WTC11 (cell line): ENCODE data around the gene CRYBA2. TPM values are rescaled to one million over a fixed set of nuclear protein-coding genes. Genes with fewer than 3 reads are reported as not detected.

Experiments
- ATAC-seq: fragments of 200-7000 bp; cut with Tn5 transposase; 2 replicates; pipeline ENCODE4 v1.10.0; 2021; ENCODE audit warnings: mild to moderate bottlenecking, moderate library complexity
- CTCF ChIA-PET: fragments of 300-600 bp; sonication (Branson Sonifier 250); formaldehyde crosslinking; loops from one replicate; lab custom pipeline; 2021; ENCODE audit warnings: antibody characterized with exemption; lab: Charles Lee
- POLR2A ChIA-PET: fragments of 350-600 bp; sonication (Branson Sonifier 250); formaldehyde crosslinking; loops from one replicate; lab custom pipeline; 2021; ENCODE audit warnings: antibody characterized with exemption; lab: Charles Lee
- DNase-seq: peaks from one replicate; pipeline ENCODE4 v3.0.0; 2021; ENCODE audit warnings: low spot score
- H3K27ac Mint-ChIP-seq: 2 replicates; pipeline ENCODE4 v1.8.0; 2021; ENCODE audit warnings: mixed read lengths
- H3K27me3 Mint-ChIP-seq: 2 replicates; pipeline ENCODE4 v1.8.0; 2021; ENCODE audit warnings: low read depth, mild to moderate bottlenecking, moderate library complexity, mixed read lengths
- H3K36me3 Mint-ChIP-seq: 2 replicates; pipeline ENCODE4 v1.8.0; 2021; ENCODE audit warnings: mixed read lengths
- H3K4me1 Mint-ChIP-seq: 2 replicates; pipeline ENCODE4 v1.8.0; 2022; ENCODE audit warnings: mixed read lengths
- H3K4me3 Mint-ChIP-seq: 2 replicates; pipeline ENCODE4 v1.8.0; 2021; ENCODE audit warnings: mild to moderate bottlenecking, moderate library complexity, mixed read lengths
- H3K9me3 Mint-ChIP-seq: 2 replicates; pipeline ENCODE4 v1.8.0; 2021; ENCODE audit warnings: mixed read lengths
- JUN ChIP-seq: sonication (generic); formaldehyde crosslinking; IDR thresholded peaks from 2 replicates; pipeline ENCODE4 v1.8.0; 2023; ENCODE audit warnings: mild to moderate bottlenecking, missing genetic modification reagents
- NR3C1 ChIP-seq: sonication (generic); formaldehyde crosslinking; conservative IDR thresholded peaks from 2 replicates; pipeline ENCODE4 v1.8.1; 2023; ENCODE audit warnings: low read depth, mild to moderate bottlenecking, missing genetic modification reagents
- OVOL2 ChIP-seq: fragments of 250-450 bp; sonication (Bioruptor Pico); IDR thresholded peaks from 2 replicates; pipeline ENCODE4 v1.9.0; 2021; ENCODE audit warnings: mild to moderate bottlenecking, borderline replicate concordance
- ZNF121 ChIP-seq: sonication (generic); formaldehyde crosslinking; IDR thresholded peaks from 2 replicates; pipeline ENCODE4 v1.8.0; 2023; ENCODE audit warnings: missing genetic modification reagents
- ZNF396 ChIP-seq: fragments of 250-450 bp; sonication (Bioruptor Pico); IDR thresholded peaks from 2 replicates; pipeline ENCODE4 v1.8.0; 2021; ENCODE audit warnings: mild to moderate bottlenecking, moderate library complexity, borderline replicate concordance
- total RNA-seq: library from RNA; stranded (reverse); gene quantifications from 3 replicates; pipeline ENCODE4 v1.2.3, GENCODE V29; 2021
- TF ChIP-seq, protein P1 (sequence below): sonication (generic); formaldehyde crosslinking; IDR thresholded peaks from 2 replicates; pipeline ENCODE4 v1.8.1; 2023; ENCODE audit warnings: mild to moderate bottlenecking, missing genetic modification reagents
- TF ChIP-seq, protein P2 (sequence below): sonication (generic); formaldehyde crosslinking; IDR thresholded peaks from 2 replicates; pipeline ENCODE4 v1.8.1; 2022; ENCODE audit warnings: low read depth, mild to moderate bottlenecking, moderate library complexity, missing genetic modification reagents, borderline replicate concordance
- TF ChIP-seq, protein P3 (sequence below): sonication (generic); formaldehyde crosslinking; IDR thresholded peaks from 2 replicates; pipeline ENCODE4 v1.8.1; 2023; ENCODE audit warnings: mild to moderate bottlenecking, missing genetic modification reagents
- TF ChIP-seq, protein P4 (sequence below): sonication (generic); formaldehyde crosslinking; IDR thresholded peaks from 2 replicates; pipeline ENCODE4 v1.8.1; 2022; ENCODE audit warnings: low read depth, missing genetic modification reagents, borderline replicate concordance
- TF ChIP-seq, protein P5 (sequence below): sonication (generic); formaldehyde crosslinking; IDR thresholded peaks from 2 replicates; pipeline ENCODE4 v1.8.0; 2022; ENCODE audit warnings: mild to moderate bottlenecking, missing genetic modification reagents
- TF ChIP-seq, protein P6 (sequence below): sonication (generic); formaldehyde crosslinking; IDR thresholded peaks from 2 replicates; pipeline ENCODE4 v1.8.0; 2023; ENCODE audit warnings: mild to moderate bottlenecking, missing genetic modification reagents
- TF ChIP-seq, protein P7 (sequence below): sonication (generic); formaldehyde crosslinking; IDR thresholded peaks from 2 replicates; pipeline ENCODE4 v1.8.1; 2023; ENCODE audit warnings: mild to moderate bottlenecking, missing genetic modification reagents, moderate library complexity
- TF ChIP-seq, protein P8 (sequence below): sonication (generic); formaldehyde crosslinking; IDR thresholded peaks from 2 replicates; pipeline ENCODE4 v1.8.1; 2022; ENCODE audit warnings: missing genetic modification reagents, borderline replicate concordance

CRYBA2 gene
- total RNA-seq, 1 experiment from 2014 or later: not detected

DNA sequence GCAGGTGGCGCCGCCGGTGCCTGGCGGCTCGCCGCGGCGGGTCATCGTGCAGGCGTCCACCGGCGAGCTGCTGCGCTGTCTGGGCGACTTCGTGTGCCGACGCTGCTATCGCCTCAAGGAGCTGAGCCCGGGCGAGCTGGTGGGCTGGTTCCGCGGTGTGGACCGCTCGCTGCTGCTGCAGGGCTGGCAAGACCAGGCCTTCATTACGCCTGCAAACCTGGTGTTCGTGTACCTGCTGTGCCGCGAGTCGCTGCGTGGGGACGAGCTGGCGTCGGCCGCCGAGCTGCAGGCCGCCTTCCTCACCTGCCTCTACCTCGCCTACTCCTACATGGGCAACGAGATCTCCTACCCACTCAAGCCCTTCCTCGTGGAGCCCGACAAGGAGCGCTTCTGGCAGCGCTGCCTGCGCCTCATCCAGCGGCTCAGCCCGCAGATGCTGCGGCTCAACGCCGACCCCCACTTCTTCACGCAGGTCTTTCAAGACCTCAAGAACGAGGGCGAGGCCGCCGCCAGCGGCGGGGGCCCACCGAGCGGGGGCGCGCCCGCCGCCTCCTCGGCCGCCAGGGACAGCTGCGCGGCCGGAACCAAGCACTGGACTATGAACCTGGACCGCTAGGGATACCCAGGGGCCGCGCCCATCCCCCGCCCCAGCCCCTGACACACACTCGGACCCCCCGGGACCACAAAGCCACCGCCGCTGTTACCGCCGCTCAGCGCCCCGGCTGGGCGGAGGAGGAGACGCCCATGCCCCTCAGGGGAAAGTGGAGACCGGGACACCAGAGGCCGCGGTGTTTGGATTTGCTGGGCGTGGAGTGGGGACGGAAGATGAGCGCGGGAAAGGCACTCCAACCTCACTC, 32.7 kb downstream of the CRYBA2 start (continued):
- TF ChIP-seq, protein P1, sequence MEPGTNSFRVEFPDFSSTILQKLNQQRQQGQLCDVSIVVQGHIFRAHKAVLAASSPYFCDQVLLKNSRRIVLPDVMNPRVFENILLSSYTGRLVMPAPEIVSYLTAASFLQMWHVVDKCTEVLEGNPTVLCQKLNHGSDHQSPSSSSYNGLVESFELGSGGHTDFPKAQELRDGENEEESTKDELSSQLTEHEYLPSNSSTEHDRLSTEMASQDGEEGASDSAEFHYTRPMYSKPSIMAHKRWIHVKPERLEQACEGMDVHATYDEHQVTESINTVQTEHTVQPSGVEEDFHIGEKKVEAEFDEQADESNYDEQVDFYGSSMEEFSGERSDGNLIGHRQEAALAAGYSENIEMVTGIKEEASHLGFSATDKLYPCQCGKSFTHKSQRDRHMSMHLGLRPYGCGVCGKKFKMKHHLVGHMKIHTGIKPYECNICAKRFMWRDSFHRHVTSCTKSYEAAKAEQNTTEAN (CRISPR knock-in tag): no peak
- TF ChIP-seq, protein P2, sequence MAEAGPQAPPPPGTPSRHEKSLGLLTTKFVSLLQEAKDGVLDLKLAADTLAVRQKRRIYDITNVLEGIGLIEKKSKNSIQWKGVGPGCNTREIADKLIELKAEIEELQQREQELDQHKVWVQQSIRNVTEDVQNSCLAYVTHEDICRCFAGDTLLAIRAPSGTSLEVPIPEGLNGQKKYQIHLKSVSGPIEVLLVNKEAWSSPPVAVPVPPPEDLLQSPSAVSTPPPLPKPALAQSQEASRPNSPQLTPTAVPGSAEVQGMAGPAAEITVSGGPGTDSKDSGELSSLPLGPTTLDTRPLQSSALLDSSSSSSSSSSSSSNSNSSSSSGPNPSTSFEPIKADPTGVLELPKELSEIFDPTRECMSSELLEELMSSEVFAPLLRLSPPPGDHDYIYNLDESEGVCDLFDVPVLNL: no peak

DNA sequence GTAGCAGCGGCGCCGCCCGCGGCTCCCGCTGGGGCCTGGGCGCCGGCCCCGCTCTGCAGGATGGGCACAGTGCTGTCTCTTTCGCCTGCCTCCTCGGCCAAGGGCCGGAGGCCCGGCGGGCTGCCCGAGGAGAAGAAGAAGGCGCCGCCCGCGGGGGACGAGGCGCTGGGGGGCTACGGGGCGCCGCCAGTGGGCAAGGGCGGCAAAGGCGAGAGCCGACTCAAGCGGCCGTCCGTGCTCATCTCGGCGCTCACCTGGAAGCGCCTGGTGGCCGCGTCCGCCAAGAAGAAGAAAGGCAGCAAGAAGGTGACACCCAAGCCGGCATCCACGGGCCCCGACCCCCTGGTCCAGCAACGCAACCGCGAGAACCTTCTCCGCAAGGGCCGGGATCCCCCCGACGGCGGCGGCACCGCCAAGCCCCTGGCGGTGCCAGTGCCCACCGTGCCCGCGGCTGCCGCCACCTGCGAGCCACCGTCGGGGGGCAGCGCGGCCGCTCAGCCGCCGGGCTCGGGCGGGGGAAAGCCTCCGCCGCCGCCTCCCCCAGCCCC, 33.4 kb downstream of the CRYBA2 start:
- no peaks in the 10 kb centered on the region for H3K9me3 Mint-ChIP-seq

More for the DNA sequence above, 33.4 kb downstream of the CRYBA2 start:
- Mint-ChIP-seq H3K4me3 (peak overlapping the region; percentile 84; the same call in 1 of the 2 replicates), H3K27me3 (peaks cover 95% of the 10 kb centered on the region), H3K36me3 (no peaks in the 10 kb centered on the region), H3K27ac (no peak overlapping the region), H3K4me1 (peaks cover 31% of the 10 kb centered on the region)
- TF ChIP-seq, protein P3, sequence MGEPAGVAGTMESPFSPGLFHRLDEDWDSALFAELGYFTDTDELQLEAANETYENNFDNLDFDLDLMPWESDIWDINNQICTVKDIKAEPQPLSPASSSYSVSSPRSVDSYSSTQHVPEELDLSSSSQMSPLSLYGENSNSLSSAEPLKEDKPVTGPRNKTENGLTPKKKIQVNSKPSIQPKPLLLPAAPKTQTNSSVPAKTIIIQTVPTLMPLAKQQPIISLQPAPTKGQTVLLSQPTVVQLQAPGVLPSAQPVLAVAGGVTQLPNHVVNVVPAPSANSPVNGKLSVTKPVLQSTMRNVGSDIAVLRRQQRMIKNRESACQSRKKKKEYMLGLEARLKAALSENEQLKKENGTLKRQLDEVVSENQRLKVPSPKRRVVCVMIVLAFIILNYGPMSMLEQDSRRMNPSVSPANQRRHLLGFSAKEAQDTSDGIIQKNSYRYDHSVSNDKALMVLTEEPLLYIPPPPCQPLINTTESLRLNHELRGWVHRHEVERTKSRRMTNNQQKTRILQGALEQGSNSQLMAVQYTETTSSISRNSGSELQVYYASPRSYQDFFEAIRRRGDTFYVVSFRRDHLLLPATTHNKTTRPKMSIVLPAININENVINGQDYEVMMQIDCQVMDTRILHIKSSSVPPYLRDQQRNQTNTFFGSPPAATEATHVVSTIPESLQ (CRISPR knock-in tag): no peak
- TF ChIP-seq ZNF121 (CRISPR knock-in tag) (no peak), ZNF396 (CRISPR knock-in tag) (no peak), JUN (CRISPR knock-in tag) (no peak), OVOL2 (CRISPR knock-in tag) (no peak), NR3C1 (no peak)
- TF ChIP-seq, protein P4, sequence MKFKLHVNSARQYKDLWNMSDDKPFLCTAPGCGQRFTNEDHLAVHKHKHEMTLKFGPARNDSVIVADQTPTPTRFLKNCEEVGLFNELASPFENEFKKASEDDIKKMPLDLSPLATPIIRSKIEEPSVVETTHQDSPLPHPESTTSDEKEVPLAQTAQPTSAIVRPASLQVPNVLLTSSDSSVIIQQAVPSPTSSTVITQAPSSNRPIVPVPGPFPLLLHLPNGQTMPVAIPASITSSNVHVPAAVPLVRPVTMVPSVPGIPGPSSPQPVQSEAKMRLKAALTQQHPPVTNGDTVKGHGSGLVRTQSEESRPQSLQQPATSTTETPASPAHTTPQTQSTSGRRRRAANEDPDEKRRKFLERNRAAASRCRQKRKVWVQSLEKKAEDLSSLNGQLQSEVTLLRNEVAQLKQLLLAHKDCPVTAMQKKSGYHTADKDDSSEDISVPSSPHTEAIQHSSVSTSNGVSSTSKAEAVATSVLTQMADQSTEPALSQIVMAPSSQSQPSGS (CRISPR knock-in tag): no peak
- TF ChIP-seq, protein P5, sequence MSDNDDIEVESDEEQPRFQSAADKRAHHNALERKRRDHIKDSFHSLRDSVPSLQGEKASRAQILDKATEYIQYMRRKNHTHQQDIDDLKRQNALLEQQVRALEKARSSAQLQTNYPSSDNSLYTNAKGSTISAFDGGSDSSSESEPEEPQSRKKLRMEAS (CRISPR knock-in tag): no peak
- TF ChIP-seq, protein P6, sequence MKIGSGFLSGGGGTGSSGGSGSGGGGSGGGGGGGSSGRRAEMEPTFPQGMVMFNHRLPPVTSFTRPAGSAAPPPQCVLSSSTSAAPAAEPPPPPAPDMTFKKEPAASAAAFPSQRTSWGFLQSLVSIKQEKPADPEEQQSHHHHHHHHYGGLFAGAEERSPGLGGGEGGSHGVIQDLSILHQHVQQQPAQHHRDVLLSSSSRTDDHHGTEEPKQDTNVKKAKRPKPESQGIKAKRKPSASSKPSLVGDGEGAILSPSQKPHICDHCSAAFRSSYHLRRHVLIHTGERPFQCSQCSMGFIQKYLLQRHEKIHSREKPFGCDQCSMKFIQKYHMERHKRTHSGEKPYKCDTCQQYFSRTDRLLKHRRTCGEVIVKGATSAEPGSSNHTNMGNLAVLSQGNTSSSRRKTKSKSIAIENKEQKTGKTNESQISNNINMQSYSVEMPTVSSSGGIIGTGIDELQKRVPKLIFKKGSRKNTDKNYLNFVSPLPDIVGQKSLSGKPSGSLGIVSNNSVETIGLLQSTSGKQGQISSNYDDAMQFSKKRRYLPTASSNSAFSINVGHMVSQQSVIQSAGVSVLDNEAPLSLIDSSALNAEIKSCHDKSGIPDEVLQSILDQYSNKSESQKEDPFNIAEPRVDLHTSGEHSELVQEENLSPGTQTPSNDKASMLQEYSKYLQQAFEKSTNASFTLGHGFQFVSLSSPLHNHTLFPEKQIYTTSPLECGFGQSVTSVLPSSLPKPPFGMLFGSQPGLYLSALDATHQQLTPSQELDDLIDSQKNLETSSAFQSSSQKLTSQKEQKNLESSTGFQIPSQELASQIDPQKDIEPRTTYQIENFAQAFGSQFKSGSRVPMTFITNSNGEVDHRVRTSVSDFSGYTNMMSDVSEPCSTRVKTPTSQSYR (CRISPR knock-in tag): no peak
- TF ChIP-seq, protein P7, sequence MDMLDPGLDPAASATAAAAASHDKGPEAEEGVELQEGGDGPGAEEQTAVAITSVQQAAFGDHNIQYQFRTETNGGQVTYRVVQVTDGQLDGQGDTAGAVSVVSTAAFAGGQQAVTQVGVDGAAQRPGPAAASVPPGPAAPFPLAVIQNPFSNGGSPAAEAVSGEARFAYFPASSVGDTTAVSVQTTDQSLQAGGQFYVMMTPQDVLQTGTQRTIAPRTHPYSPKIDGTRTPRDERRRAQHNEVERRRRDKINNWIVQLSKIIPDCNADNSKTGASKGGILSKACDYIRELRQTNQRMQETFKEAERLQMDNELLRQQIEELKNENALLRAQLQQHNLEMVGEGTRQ (CRISPR knock-in tag): no peak
- TF ChIP-seq, protein P8, sequence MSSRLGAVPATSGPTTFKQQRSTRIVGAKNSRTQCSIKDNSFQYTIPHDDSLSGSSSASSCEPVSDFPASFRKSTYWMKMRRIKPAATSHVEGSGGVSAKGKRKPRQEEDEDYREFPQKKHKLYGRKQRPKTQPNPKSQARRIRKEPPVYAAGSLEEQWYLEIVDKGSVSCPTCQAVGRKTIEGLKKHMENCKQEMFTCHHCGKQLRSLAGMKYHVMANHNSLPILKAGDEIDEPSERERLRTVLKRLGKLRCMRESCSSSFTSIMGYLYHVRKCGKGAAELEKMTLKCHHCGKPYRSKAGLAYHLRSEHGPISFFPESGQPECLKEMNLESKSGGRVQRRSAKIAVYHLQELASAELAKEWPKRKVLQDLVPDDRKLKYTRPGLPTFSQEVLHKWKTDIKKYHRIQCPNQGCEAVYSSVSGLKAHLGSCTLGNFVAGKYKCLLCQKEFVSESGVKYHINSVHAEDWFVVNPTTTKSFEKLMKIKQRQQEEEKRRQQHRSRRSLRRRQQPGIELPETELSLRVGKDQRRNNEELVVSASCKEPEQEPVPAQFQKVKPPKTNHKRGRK (CRISPR knock-in tag): no peak
- ChIA-PET CTCF (interaction anchor here (0.6 to 8.8 kb wide), 13 partner anchors 15 to 112 kb away, joined by 3 to 116 read pairs (median 5); no protein-coding TSS in a partner anchor), POLR2A (no interaction called here)
- DNase-seq (no peak), ATAC-seq (no peak)
